ENCODE data around the gene MLXIP. TPM values are rescaled to one million over a fixed set of nuclear protein-coding genes. Genes with fewer than 3 reads are reported as not detected.

MLXIP gene
- total and polyA plus RNA-seq, 2 of the 8 experiments (the other 6 are each of a cell fraction or from before 2014, with no cell fraction given): 5.5 to 40.5 TPM

GRCh38 chr12:122099856-122100255, 21.3 kb downstream of the MLXIP start:
- Histone ChIP-seq H3K56ac (replicated peaks; ENCODE audit: insufficient read length, low read depth, low read length) (no peak overlapping the region), H3K4me3 (ENCODE audit: extremely low read depth in 1 of 4, insufficient read depth in 2 of 4, low read depth in 3 of 4, low read length in 4 of 4) (no peak overlapping the region), H4K5ac (ENCODE audit: insufficient read length, low read depth, low read length) (no peak overlapping the region), H3K9me3 (ENCODE audit: insufficient read depth in 2 of 2, low read depth in 1 of 2, low read length in 1 of 2) (no peaks in the 10 kb centered on the region), H4K20me1 (replicated peaks in 1 of 2; ENCODE audit: control insufficient read depth in 1 of 2, insufficient read depth in 2 of 2, low read length in 2 of 2) (peaks cover 2 to 4% of the 10 kb centered on the region in 2 experiments), H3K4ac (replicated peaks; ENCODE audit: insufficient read length, low read depth, low read length) (no peak overlapping the region), H3K4me1 (replicated peaks in 1 of 4; ENCODE audit: control insufficient read depth in 3 of 4, insufficient read depth in 4 of 4, low read length in 3 of 4) (peaks cover 0 to 6% (median 0%) of the 10 kb centered on the region in 4 experiments; a peak in 3 of 7 replicates), H4K8ac (ENCODE audit: extremely low read depth, insufficient read depth, low read length) (no peak overlapping the region), H2BK15ac (ENCODE audit: low read length) (no peak overlapping the region), H2BK12ac (ENCODE audit: low read depth, low read length) (no peak overlapping the region), H2AFZ (ENCODE audit: low read length) (no peak overlapping the region), H3K23ac (ENCODE audit: insufficient read length) (no peak overlapping the region), H3K27me3 (replicated peaks in 1 of 4; ENCODE audit: control insufficient read depth in 3 of 4, extremely low read depth in 1 of 4, insufficient read depth in 3 of 4, low read length in 3 of 4) (no peaks in the 10 kb centered on the region), H3K18ac (ENCODE audit: extremely low read depth, low read length) (no peak overlapping the region), H3K27ac (ENCODE audit: low read depth, low read length) (no peak overlapping the region), H2BK120ac (replicated peaks; ENCODE audit: low read depth, low read length) (no peak overlapping the region), H3K4me2 (ENCODE audit: insufficient read depth in 1 of 2, low read depth in 2 of 2, low read length in 2 of 2) (no peak overlapping the region), H2BK20ac (ENCODE audit: low read length) (no peak overlapping the region), H3K14ac (ENCODE audit: insufficient read length) (no peak overlapping the region), H3K23me2 (ENCODE audit: low read depth, low read length) (peaks cover 3% of the 10 kb centered on the region; the same call in 1 of the 2 replicates), H4K91ac (replicated peaks; ENCODE audit: insufficient read length, low read length) (no peak overlapping the region), H3K9ac (replicated peaks in 1 of 4; ENCODE audit: extremely low read depth in 1 of 4, low read depth in 3 of 4, low read length in 3 of 4) (no peak overlapping the region), H3K79me2 (ENCODE audit: control insufficient read depth in 1 of 2, insufficient read depth in 2 of 2, low read length in 2 of 2) (peaks cover 0 to 8% of the 10 kb centered on the region in 2 experiments; a peak in 1 of 4 replicates), H3K36me3 (ENCODE audit: control insufficient read depth in 2 of 4, insufficient read depth in 4 of 4, low read length in 3 of 4) (no peaks in the 10 kb centered on the region), H2AK5ac (ENCODE audit: low read depth, low read length) (no peak overlapping the region), H2BK5ac (ENCODE audit: low read depth, low read length) (no peak overlapping the region), H3K79me1 (ENCODE audit: low read depth, low read length) (peaks cover 5% of the 10 kb centered on the region)
- 83% methylated on average over 3 of the region's 3 CpGs; no CpG with 5 or more reads in 1 of the 2 experiments for WGBS, 2 experiments (ENCODE audit: extremely low coverage in 1 of 2, insufficient coverage in 1 of 2, insufficient read length in 1 of 2, insufficient replicate concordance in 2 of 2, low coverage in 1 of 2, low lambda C conversion rate in 2 of 2, missing lambda C conversion rate in 1 of 2)
- DNase-seq (ENCODE audit: low read depth in 1 of 2, low spot score in 2 of 2) (no peak), FAIRE-seq (no peak)
- ChIA-PET CTCF (ENCODE audit: partially characterized antibody) (interaction anchor here (0.6 to 4.8 kb wide), 5 partner anchors 12 to 697 kb away, joined by 3 to 40 read pairs (median 7); no protein-coding TSS in a partner anchor), POLR2A (ENCODE audit: partially characterized antibody) (interaction anchor here (0.8 to 4.0 kb wide), 4 partner anchors 10 to 22 kb away, joined by 3 to 15 read pairs (median 3); no protein-coding TSS in a partner anchor)
- TF ChIP-seq POLR2A (IDR thresholded peaks at IDR 0.05; ENCODE audit: control extremely low read depth in 1 of 2, low read depth in 2 of 2, low read length in 2 of 2) (no peak), TBP (IDR thresholded peaks at IDR 0.05; ENCODE audit: low read depth, low read length) (no peak), SP4 (IDR thresholded peaks at IDR 0.05; ENCODE audit: low read length) (no peak), ATF2 (IDR thresholded peaks at IDR 0.05; ENCODE audit: low read length) (no peak)
